COLO829 (cell line): ENCODE results near the gene CST11.

Experiments used
- DNase-seq: peaks from one replicate; pipeline ENCODE4 v3.0.0; 2012; ENCODE audit warnings: low spot score

CST11 gene

DNA sequence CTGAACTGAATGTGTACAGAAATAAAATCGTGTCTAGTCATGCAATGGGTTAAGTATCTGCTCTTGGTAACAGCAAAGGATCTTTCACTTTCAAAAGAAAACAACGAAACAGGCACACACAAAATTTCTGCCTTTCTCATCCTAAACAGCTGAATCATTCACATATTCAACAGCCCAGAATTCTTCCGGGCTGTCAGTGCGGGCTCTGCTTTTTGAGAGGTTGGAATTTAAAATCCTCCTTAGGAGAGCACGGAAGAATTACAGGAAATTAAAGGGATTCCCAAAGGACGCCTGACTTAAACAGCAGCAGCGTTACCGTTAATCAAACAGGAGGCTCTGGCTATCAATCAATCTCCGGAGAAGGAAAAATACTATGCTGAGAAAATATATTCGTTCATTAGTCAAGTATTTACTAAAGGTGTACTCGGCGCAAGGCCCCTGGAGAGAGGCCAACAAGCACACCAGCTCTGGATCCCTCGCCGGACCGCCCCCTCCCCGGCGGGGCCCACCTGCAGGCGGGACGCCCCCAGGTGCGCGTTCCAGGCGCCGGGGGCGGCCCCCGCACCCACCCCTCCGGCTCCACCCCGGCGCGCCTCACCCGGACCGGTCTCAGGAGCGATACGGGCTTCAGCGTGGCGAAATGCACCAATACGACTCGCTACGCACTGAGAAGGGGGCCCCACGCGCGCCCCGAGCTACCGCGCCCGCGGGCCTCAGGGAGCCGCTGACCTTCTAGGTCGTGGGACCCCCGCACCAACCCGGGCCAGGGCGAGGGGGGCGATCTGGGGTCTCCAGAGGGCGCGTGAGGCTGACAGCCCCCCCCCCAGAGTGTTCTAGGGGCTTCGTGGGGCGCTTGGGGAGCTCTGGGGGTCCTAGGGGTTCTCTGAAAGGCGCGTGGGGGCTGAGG, 32.4 kb downstream of the CST11 start:
- no peak for DNase-seq

DNA sequence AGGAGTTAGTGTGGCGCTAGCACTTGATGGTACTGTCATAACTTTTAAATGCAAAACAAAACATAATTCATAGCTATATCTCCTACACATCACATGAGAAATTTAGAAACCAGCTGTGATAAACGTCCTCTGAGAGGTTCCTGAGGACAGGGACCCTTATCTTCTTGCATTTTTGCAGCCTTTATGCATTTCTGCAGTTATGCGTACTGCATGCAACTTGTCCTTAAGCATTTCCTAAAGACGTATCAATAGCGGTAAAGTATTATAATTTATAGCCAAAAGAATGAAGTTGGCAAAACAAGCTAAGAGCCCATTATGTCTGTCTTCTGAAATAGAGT, 33.0 kb downstream of the CST11 start:
- no peak for DNase-seq

DNA sequence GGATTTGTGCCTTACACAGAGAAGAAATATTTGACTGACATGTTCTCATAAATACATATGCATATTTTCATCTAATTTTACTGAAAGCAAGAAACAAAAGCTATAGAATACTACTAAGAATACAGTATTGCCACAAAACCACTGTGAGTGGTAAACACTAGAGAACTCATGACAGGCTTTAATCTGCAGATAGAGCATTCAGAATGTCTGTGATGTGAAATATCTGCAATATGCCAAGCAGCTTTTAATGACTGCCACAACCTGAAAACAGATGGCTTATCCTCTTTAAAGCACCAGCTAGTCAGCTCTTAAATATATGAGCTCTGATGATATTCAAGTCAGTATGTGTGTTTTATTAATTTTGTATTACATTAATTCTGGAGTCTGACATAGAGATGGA, 34.8 kb downstream of the CST11 start:
- DNase-seq: no peak

DNA sequence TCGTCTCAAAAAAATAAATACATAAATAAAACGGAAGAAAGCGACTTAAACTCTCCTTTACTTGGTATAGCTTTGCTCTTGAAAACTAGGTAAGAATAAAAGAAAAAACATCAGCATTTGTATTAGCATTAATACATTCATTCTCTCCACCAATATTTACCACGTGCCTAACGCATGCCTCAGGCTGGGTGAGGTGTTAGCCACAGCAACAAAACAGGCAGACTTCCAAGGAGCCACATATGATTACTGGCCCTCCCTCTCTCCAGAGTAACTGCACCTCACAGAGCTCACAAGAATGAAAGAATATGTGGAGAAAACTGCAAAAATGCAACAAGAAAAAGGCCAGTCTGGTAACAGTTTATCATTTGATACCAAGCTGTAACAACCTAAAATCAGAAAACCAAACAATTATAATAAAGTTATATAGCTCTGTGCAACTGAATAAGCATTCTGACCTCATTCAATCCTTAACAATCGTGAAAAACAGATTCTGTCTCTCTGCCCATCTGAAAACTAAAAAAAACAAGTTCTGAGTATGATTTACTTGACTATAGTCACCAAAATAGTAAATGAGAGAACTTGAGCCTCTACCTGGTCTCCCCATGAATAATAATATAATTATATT, 36.6 kb downstream of the CST11 start:
- DNase-seq: no peak

DNA sequence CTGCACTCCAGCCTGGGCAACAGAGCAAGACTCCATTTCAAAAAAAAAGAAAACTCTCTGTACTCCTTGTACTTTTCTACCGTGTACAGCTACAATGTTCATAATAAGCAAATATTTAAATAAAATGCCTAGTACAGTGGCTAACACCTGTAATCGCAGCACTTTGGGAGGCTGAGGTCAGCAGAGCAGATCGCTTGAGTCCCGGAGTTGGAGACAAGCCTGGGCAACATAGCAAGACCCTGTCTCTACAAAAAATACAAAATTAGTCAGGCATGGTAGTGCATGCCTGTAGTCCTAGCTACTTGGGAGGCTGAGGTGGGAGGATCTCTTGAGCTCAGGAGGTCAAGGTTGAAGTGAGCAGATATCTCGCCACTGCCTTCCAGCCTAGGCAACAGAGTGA, 37.1 kb downstream of the CST11 start:
- no peak for DNase-seq

DNA sequence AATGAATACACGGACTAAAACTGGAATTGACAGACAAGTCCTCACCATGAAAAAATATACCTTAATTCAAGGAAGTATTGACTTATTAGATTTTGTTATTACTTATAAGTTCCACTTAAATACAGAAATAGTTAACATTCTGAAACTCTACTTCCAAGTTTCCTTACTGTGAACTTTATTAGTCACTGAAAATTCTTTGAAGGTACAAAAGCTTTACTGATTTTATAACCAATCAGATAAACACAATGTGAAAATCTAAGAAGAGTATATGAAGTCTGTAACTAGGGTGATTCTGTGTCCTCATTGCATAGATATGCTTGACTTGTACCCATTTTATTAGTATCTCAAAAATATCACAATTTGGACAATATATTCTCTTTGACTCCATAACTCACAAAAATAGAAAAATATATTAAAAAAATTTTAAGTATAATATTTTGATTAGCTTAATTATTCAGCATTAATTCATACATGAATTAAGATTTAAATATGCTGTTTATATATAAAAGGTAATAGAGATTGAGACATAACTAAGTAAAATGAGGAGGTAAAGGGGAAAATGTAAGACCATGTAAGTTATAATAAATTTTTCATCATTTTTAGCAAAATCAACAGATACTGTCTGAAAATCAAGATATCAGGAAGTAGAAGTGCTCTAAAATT, 38.0 kb downstream of the CST11 start:
- DNase-seq: no peak

DNA sequence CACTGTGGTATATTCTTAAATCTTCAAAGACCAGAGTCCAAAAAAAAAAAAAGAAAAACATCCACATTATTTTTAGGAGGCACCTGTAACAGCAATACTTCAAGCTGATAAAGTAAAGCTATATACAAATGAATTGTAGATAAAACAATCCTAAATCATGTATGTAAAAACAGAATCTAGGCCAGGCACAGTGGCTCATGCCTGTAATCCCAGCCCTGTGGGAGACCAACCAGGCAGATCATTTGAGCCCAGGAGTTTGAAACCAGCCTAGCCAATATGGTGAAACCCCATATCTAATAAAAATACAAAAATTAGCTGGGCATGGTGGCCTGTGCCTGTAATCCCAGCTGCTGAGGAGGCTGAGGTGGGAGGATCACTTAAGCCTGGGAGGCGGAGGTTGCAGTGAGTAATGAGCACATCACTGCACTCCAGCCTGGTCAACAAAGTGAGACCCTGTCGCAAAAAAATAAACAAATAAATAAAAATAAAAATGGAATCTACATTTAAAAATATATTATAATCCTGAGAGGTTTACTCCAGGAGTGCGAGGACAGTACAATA, 38.7 kb downstream of the CST11 start:
- no peak for DNase-seq

DNA sequence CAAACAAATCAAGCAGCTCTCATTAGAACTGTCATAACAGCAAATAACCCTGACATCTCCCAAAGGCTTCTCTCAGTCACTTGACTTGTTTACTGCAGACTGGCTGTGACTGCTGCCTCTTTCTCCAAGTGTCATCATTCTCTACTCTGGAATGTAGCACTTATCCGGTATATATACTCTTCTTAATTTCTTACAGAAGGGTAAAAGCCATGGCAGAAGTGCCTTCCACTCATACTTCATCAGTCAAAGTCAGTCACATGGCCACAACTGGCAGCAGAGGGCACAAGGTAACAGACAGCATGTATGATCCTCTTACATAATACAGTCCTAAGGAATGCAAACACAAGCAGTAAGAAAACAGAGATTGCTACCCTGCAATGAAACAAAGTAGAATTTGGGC, 40.6 kb downstream of the CST11 start:
- DNase-seq: no peak

DNA sequence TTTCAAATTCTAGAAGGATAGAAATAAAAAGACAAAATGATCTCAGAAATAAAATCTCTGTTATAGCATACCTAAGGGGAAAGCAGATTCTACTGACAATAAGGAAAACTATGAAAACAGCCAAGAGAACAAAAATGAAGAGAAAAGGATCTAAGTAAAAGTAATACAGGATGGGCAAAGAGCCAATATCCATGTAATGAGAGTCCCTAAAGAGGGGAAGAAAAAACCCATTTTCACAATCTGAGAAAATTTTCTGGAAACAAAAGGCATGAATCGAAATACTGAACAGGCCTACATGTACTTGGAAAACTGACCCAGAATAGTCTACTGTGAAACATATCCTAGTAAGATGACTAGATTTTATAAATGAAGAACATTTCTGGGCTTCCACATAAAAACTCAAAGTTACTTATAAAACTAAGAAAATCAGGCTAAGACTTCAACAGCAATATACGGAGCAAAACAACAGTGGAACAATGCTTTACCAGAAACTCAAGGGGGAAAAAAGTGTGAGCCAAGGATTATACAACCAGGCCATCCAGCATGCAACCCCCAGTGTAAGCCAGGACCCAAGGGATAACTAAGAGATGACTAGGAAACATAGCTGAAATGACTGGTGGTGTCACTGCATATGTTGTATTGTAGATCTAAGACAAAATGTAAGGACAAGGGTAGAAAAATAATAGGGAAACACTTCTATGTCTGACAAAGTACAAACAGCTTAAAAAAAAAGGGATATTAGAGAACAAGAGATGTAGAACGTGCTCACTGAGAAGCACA, 41.6 kb downstream of the CST11 start:
- DNase-seq: no peak

DNA sequence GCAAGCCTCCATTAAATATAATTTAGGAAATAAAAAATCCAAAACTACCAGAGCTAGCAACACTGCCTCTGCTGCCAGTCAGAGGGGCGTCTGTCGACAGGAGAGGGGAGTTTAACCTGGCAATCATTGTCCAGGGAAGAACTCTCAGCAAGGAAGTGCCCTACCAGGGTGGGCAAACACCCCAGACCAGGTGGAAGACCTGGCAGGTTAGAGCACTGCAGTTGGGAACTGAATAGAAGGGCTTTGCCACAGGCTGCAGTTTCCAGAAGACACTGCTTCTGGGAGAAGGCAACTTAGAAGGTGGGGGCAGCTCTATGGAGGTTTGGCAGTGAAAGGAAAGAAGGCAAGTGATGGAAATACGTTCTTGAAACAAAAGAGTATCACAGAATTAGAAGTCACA, 42.9 kb downstream of the CST11 start:
- DNase-seq: no peak

DNA sequence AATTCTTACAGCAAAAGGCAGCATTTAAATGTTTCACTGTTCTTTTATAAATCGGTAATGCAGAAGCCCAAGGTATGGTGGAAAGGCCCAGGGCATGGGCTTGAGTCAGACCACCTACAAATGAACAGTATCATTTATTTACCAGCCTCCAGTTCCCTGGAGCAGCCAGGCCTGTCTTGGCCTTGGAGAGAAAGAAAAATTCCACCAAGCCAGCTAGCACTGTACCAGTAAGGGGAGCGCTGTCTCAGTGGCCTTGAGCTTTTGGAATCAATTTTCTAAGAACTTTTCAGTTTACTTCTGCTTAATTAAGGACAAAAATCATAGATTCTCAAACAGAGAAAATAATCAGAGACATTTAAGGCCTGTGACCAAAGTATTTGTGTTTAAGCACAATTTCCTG, 43.7 kb downstream of the CST11 start:
- no peak for DNase-seq

DNA sequence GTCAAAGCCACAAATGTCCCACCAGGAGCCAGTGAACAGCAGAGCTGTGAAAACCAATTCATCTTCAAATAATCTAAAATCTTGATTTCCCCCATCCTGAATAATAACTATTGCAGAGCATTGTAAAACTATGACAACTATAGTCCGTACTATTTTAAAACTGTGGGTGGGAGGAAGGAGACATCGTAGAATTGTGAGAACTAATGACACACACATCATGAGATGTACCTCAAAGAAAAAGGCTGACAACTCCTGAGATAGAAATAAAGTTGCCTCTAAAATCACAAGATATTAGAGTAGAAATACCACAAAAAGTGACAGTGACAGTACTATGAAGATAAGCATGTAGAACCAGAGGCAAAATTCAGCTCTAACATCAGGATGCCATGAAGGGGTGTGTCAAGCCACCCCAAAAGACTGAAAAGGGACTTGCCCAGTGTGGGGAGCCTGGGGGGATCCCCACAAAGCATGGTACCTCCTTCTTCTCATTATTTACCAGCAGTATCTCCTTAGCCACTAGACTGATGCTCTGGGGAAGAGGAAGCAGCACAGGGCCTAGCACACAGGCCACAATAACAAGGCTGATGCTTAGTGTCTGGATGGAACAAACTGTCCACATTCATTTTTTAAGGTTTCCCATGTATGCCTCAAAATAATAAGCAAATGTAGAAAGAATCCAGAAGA, 44.8 kb downstream of the CST11 start:
- DNase-seq: no peak

DNA sequence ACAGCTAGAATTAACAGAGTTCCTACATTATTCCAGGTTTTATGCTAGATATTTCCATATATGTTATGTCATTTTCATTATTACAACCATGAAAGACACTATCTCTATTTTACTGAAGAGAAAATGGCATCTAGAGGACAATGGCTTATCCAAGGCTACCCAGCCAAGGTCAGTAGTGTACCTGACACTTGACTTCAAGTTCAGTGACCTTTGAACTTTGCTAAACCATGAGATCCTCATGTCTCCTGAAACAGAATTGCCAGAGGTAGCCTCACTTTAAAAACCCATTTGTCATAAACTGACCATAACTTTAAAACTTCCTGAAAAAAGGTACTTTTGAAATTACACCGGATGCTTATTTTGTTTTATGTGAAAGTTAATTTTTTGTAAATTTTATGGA, 45.8 kb downstream of the CST11 start:
- DNase-seq: no peak

DNA sequence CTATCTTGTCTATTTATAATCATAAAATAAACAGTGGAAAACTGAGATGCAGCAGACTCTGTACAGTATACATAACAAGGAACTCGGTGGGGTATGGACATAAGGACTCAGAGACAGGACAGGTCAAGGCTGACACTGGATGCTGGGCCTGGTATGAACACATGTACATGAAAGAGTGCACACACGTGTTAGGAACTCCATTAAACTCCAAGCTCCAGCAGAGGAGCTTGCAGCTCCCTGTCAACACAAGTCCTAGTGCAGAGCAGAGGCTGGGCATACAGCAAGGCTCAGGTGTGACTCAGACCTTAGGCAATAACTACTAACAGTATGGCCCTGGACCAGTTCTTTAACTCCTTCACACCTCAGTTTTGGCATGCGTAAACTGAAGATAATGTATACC, 48.5 kb downstream of the CST11 start:
- no peak for DNase-seq

DNA sequence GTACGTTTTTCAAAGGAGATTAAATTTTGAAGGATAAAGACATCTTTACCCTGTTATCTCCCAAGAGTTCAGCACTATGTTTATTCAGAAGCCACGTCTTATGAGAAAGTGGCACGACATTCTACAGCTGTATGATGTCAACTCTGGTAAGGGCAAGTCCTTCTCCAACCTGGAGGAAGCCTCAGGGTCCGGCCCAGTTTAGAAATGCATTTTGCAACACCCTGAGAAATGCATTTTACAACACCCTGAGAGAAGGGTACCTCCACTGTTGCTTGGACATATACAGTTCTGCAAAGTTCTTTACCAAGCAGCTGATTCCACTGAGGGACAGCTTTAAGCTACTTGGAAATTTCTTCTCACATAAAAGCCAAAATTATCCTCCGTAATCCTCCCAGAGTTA, 48.9 kb downstream of the CST11 start:
- DNase-seq: no peak

DNA sequence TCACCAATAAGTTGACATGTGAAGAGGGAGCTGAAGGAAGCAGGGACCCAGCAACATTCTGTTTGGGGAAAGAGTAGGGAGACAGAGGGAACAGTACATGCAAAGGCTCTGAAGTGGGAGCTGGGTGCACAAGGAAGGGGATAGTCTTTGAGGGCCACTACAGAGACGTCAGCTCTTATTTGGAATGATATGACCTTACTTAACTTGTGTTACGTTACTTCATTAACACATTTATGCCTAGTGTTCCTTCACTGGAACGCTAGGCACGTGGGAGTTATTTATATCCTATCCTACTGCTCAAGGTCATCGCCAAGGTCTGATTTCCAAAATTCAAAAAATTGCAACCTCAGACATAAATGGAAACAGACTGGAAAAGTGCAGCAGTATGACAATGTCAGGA, 51.6 kb downstream of the CST11 start:
- DNase-seq: no peak
